ENCODE data around the gene ATP6V0E1. TPM values are rescaled to one million over a fixed set of nuclear protein-coding genes. Genes with fewer than 3 reads are reported as not detected.

The ATP6V0E1 gene
- total RNA-seq, 1 experiment from 2014 or later, result 84.6 TPM

DNA sequence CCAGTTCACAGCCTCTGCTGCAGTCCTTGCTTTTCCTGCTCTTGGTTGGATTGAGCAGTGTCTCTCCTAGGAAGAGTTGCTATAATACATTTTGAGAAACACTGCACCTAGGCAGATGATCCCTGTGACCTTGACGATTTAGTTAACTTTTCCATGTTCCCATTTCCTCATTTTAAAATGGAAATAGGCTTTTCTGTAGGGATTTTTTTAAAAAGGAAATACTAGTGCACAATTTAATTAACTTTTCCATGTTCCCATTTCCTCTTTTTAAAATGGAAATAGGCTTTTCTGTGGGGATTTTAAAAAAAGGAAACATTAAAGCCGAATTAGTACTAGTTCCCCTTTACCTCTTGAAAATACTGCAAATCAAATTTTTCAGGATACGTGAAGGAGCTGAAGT is 4.7 kb downstream of the ATP6V0E1 start (continued):
- TF ChIP-seq, protein P1, sequence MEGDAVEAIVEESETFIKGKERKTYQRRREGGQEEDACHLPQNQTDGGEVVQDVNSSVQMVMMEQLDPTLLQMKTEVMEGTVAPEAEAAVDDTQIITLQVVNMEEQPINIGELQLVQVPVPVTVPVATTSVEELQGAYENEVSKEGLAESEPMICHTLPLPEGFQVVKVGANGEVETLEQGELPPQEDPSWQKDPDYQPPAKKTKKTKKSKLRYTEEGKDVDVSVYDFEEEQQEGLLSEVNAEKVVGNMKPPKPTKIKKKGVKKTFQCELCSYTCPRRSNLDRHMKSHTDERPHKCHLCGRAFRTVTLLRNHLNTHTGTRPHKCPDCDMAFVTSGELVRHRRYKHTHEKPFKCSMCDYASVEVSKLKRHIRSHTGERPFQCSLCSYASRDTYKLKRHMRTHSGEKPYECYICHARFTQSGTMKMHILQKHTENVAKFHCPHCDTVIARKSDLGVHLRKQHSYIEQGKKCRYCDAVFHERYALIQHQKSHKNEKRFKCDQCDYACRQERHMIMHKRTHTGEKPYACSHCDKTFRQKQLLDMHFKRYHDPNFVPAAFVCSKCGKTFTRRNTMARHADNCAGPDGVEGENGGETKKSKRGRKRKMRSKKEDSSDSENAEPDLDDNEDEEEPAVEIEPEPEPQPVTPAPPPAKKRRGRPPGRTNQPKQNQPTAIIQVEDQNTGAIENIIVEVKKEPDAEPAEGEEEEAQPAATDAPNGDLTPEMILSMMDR (IDR thresholded peaks at IDR 0.05 in 2 of 3, conservative IDR thresholded peaks at IDR 0.05 in 1 of 3; ENCODE audit: borderline replicate concordance in 1 of 3, insufficient read depth in 1 of 3, low read depth in 2 of 3, low read length in 2 of 3), result no peak
- TF ChIP-seq CEBPB (IDR thresholded peaks at IDR 0.05; ENCODE audit: low read depth) (no peak), ELF1 (IDR thresholded peaks at IDR 0.05; ENCODE audit: borderline replicate concordance, low read depth) (no peak), EGR1 (IDR thresholded peaks at IDR 0.05; ENCODE audit: low read depth) (no peak), CBX3 (IDR thresholded peaks at IDR 0.05; ENCODE audit: low read depth) (no peak), POLR2A (IDR thresholded peaks at IDR 0.05; ENCODE audit: borderline replicate concordance, extremely low read depth, insufficient read depth, insufficient read length) (no peak), POLR2AphosphoS5 (IDR thresholded peaks at IDR 0.05; ENCODE audit: low read depth, low read length) (no peak), RAD21 (IDR thresholded peaks at IDR 0.05; ENCODE audit: low read depth) (no peak)
- TF ChIP-seq, protein P2, sequence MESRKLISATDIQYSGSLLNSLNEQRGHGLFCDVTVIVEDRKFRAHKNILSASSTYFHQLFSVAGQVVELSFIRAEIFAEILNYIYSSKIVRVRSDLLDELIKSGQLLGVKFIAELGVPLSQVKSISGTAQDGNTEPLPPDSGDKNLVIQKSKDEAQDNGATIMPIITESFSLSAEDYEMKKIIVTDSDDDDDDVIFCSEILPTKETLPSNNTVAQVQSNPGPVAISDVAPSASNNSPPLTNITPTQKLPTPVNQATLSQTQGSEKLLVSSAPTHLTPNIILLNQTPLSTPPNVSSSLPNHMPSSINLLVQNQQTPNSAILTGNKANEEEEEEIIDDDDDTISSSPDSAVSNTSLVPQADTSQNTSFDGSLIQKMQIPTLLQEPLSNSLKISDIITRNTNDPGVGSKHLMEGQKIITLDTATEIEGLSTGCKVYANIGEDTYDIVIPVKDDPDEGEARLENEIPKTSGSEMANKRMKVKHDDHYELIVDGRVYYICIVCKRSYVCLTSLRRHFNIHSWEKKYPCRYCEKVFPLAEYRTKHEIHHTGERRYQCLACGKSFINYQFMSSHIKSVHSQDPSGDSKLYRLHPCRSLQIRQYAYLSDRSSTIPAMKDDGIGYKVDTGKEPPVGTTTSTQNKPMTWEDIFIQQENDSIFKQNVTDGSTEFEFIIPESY (IDR thresholded peaks at IDR 0.05; ENCODE audit: extremely low read depth, insufficient replicate concordance, low read length), result no peak

DNA sequence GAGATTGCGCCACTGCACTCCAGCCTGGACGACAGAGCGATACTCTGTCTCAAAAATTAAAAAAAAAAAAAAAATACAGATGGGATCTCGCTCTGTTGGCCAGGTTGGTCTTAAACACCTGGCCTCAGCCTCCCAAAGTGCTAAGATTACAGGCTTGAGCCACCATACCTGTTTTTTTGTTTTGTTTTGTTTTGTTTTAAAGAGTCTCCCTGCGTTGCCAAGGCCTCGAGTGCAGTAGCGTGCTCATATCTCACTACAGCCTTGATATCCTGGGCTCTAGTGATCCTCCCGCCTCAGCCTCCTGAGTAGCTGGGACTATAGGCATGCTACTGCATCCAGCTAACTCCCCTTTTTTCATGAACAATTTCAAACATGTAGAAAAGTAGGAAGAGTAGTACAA is 7.2 kb downstream of the ATP6V0E1 start:
- Histone ChIP-seq H3K4me3 (replicated peaks in 1 of 2; ENCODE audit: low read depth in 1 of 2, low read length in 2 of 2) (no peak overlapping the region), H2AFZ (ENCODE audit: low read depth, low read length, poor library complexity, severe bottlenecking) (no peak overlapping the region), H3K9me3 (ENCODE audit: control insufficient read depth in 1 of 2, insufficient read depth in 1 of 2, low read depth in 1 of 2, low read length in 2 of 2) (no peaks in the 10 kb centered on the region), H3K36me3 (ENCODE audit: control insufficient read depth in 1 of 2, insufficient read depth in 2 of 2, low read length in 2 of 2) (peaks cover 9 to 17% of the 10 kb centered on the region in 2 experiments; a peak in 3 of 4 replicates), H3K27ac (ENCODE audit: low read depth, low read length) (no peak overlapping the region), H3K27me3 (ENCODE audit: insufficient read depth, low read length) (no peaks in the 10 kb centered on the region), H3K9me2 (ENCODE audit: insufficient read depth) (no peaks in the 10 kb centered on the region), H4K20me1 (ENCODE audit: insufficient read depth) (no peaks in the 10 kb centered on the region), H3K79me2 (ENCODE audit: insufficient read depth, low read length) (peaks cover 60% of the 10 kb centered on the region), H3K9ac (ENCODE audit: low read length) (no peak overlapping the region), H3K4me2 (ENCODE audit: low read length) (no peak overlapping the region), H3K4me1 (ENCODE audit: control insufficient read depth in 1 of 2, insufficient read depth in 2 of 2, low read length in 2 of 2) (no peaks in the 10 kb centered on the region)
- TF ChIP-seq, protein P1 (IDR thresholded peaks at IDR 0.05 in 2 of 3, conservative IDR thresholded peaks at IDR 0.05 in 1 of 3; ENCODE audit: borderline replicate concordance in 1 of 3, insufficient read depth in 1 of 3, low read depth in 2 of 3, low read length in 2 of 3), result no peak
- TF ChIP-seq RAD21 (IDR thresholded peaks at IDR 0.05; ENCODE audit: low read depth), result no peak
- no peak for TF ChIP-seq JUND (IDR thresholded peaks at IDR 0.05)
- TF ChIP-seq, protein P3, sequence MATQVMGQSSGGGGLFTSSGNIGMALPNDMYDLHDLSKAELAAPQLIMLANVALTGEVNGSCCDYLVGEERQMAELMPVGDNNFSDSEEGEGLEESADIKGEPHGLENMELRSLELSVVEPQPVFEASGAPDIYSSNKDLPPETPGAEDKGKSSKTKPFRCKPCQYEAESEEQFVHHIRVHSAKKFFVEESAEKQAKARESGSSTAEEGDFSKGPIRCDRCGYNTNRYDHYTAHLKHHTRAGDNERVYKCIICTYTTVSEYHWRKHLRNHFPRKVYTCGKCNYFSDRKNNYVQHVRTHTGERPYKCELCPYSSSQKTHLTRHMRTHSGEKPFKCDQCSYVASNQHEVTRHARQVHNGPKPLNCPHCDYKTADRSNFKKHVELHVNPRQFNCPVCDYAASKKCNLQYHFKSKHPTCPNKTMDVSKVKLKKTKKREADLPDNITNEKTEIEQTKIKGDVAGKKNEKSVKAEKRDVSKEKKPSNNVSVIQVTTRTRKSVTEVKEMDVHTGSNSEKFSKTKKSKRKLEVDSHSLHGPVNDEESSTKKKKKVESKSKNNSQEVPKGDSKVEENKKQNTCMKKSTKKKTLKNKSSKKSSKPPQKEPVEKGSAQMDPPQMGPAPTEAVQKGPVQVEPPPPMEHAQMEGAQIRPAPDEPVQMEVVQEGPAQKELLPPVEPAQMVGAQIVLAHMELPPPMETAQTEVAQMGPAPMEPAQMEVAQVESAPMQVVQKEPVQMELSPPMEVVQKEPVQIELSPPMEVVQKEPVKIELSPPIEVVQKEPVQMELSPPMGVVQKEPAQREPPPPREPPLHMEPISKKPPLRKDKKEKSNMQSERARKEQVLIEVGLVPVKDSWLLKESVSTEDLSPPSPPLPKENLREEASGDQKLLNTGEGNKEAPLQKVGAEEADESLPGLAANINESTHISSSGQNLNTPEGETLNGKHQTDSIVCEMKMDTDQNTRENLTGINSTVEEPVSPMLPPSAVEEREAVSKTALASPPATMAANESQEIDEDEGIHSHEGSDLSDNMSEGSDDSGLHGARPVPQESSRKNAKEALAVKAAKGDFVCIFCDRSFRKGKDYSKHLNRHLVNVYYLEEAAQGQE (IDR thresholded peaks at IDR 0.05; ENCODE audit: low read depth), result no peak
- TF ChIP-seq POLR2AphosphoS5 (IDR thresholded peaks at IDR 0.05; ENCODE audit: low read depth, low read length), result no peak
- ATAC-seq (no peak), DNase-seq (ENCODE audit: low read depth, low spot score) (no peak)
- CTCF ChIA-PET, result no interaction called here
- POLR2A ChIA-PET, result no interaction called here
- intact Hi-C loops (cut with micrococcal nuclease), result no loop called here
- RAD21 ChIA-PET (ENCODE audit: low non-redundant PET in 1 of 2, low total read pairs in 2 of 2, uncharacterized antibody in 2 of 2, unreplicated experiment in 2 of 2), result no interaction called here
- no TSS peak for BruUV-seq (replicated peaks)

Data from HCT116 (cell line).